ENCODE data around the gene FBXW8.
"Not testable (repeated sequence)": the region's sequence is repeated elsewhere in the genome, so short reads cannot be mapped to it uniquely, and the experiment has no call there.

Gene FBXW8

GRCh38 chr12:117053597-117054201 is 142.9 kb downstream of the FBXW8 start:
- DNase-seq (ENCODE audit: low read depth in 2 of 2): no peak

- DNase-seq (ENCODE audit: low read depth in 2 of 2): no peak
Measured at GRCh38 chr12:117054279-117054678, 143.5 kb downstream of the FBXW8 start.

DNA sequence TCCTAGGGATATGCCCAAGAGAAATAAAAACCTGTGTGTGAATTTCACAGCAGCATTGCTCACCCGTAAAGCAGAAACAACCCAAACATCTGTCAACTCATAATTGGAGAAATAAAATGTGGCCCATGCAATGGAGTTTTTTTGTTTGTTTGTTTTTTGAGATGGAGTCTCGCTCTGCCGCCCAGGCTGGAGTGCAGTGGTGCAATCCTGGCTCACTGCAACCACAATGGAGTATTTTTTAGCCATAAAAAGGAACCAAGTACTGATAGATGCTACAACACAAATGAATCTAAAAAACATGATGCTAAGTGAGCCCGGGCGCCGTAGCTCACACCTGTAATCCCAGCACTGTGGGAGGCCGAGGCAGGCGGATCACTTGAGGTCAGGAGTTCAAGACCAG is 146.9 kb downstream of the FBXW8 start:
- DNase-seq (ENCODE audit: low read depth in 2 of 2): not testable (repeated sequence)

GRCh38 chr12:117058442-117059072 is 147.8 kb downstream of the FBXW8 start:
- no peak for DNase-seq (ENCODE audit: low read depth in 2 of 2)

- DNase-seq (ENCODE audit: low read depth in 2 of 2): no peak
Measured at GRCh38 chr12:117059156-117059555, 148.4 kb downstream of the FBXW8 start.

DNA sequence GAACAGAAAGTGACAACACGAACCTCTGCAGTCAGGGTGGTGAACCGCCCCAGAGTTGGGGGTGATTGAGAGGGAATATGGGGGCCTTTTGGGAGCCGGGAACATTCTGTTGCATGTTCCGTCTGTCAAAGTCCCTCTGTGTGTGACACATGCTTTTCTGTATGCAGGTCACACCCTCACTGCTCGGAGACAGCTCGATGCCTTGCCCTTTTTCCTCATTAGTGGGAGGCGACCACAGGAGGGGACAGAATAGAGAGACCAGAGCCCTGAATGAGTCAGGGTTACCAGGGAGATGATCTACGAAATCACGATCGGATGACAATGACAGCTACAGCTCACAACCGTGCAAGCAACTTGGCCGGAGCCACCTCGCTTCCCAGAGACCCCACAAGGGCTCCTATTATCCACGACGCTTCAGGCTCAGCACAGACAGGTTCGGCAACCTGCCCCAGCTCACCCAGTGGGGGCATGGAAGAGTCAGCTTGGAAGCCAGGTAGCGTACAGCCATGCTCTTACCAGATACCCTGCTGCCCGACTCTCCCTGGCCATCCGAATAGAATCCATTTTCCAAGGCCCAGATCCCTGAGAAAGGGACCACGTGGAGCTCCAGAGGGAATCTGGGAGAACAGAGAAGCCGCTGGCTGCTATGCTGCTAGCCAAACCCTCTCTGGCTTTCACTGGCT is 149.6 kb downstream of the FBXW8 start:
- DNase-seq (ENCODE audit: low read depth in 2 of 2): no peak

- no peak for DNase-seq (ENCODE audit: low read depth in 2 of 2)
Measured at GRCh38 chr12:117060929-117061305, 150.2 kb downstream of the FBXW8 start.

DNA sequence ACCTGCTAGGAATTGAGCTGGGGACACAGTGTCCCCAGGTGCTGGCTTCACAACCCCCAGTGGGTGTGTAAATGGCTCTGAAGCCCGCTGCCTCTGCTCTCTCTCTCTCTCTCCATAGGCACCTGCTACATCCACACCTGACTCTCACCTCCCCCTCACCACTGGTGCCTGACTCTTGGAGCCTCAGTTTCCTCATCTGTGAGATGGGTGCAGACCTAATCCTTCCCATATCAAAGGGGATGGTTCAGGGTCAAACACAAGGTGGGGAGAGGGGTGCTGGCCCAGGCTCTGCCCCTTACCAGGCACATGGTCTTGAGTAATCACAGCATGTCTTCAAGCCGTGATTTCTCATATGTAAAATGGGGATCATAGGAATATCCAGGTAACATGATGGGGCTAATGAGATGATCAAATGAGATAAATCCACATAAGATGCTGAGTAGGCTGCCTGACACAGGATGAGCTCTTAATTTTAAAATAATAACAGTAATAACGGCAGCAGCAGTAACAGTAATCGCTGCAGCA is 150.9 kb downstream of the FBXW8 start:
- no peak for DNase-seq (ENCODE audit: low read depth in 2 of 2)

DNA sequence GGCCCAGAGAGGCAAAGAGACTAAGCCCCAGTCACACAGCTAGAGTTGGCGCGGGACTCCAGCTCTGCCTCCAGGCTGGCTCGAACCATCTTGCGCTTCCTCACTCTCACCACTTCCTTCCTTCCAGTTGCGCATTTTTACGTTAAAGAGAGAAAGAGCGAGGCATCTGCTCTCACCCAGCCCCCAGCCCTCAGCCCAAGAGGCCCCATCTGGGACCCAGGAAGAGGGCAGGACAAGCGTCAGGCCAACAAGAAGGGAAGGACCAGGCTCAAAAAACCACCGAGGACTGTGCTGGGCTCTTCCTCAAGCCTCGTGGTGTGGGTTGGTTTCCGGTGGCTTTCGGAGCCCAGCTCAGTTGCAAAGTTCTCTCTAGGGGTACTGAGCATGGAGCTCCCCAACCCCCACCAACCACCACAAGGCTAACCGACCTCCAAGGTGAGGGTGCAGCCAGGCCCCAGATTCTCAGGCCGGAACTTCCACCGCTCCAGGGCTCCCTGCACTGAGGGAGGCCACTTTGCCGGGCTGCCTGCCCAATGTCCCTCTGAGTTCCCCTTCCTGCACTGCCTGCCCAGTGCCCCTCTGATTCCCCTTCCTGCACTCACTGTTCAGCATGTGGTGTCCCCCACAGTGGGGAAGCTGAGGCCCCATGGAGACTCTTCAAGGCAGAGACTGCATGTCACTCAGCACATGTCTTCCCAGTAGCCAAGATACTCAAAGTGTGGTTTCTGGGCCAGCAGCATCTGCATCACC is 152.6 kb downstream of the FBXW8 start:
- DNase-seq (ENCODE audit: low read depth in 2 of 2): peak in 1 of 2 donors; percentile 23

DNA sequence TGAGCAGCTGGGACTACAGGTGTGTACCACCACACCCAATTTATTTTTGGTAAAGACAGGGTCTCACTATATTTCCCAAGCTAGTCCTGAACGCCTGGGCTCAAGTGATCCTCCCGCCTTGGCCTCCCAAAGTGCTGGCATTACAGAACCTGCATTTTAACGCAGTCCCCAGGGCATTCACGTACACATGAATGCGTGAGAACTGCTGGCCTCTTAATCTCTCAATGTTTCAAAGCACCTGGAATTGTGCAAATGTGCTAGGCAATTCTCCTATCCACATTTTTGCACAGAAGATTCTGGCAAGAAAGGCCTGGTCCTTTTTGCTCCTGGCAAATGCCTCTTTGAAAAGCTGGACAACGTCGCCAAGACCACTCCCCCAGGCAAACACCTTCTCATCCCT is 153.3 kb downstream of the FBXW8 start:
- DNase-seq (ENCODE audit: low read depth in 2 of 2): no peak

DNA sequence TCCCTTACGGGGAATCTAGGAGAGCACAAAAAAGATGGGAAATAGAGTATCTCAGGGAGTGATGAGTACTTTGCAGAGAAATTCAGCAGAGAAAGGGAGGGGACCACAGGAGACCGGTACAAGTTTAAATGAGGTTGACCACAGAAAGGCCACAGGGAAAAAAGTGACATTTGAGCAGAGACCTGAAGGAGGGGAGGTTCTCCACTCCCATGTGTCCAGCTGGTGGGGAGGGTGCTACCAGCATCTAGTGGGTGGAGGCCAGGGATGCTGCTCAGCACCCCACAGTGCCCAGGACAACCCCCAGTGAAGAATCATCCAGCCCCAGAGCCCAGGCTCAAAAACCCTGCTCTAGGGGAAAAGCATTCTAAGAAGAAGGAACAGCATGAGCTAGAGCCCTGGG is 153.8 kb downstream of the FBXW8 start:
- DNase-seq (ENCODE audit: low read depth in 2 of 2): no peak

GRCh38 chr12:117067016-117067415 is 156.3 kb downstream of the FBXW8 start:
- DNase-seq (ENCODE audit: low read depth in 2 of 2): no peak

DNA sequence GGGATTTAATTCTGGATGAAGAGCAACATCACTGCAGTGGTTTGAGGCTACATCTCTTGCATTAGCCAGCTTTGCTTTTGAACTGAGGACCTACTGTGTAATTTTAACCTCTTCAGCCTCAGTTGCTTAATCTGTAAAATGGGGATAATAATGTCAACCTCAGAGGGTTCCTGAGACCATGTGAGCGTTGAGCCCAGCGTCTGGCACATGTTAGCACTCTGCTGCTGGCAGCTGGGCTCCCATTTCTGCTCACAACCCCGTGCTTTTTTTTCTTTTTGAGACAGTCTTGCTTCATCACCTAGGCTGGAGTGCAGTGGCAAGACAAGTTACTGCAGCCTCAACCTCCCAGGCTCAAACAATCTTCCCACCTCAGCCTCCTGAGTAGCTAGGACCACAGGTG is 156.9 kb downstream of the FBXW8 start:
- DNase-seq (ENCODE audit: low read depth in 2 of 2): no peak

GRCh38 chr12:117068492-117068891 is 157.7 kb downstream of the FBXW8 start:
- no peak for DNase-seq (ENCODE audit: low read depth in 2 of 2)

- DNase-seq (ENCODE audit: low read depth in 2 of 2): no peak
Measured at GRCh38 chr12:117069101-117069797, 158.5 kb downstream of the FBXW8 start.

DNA sequence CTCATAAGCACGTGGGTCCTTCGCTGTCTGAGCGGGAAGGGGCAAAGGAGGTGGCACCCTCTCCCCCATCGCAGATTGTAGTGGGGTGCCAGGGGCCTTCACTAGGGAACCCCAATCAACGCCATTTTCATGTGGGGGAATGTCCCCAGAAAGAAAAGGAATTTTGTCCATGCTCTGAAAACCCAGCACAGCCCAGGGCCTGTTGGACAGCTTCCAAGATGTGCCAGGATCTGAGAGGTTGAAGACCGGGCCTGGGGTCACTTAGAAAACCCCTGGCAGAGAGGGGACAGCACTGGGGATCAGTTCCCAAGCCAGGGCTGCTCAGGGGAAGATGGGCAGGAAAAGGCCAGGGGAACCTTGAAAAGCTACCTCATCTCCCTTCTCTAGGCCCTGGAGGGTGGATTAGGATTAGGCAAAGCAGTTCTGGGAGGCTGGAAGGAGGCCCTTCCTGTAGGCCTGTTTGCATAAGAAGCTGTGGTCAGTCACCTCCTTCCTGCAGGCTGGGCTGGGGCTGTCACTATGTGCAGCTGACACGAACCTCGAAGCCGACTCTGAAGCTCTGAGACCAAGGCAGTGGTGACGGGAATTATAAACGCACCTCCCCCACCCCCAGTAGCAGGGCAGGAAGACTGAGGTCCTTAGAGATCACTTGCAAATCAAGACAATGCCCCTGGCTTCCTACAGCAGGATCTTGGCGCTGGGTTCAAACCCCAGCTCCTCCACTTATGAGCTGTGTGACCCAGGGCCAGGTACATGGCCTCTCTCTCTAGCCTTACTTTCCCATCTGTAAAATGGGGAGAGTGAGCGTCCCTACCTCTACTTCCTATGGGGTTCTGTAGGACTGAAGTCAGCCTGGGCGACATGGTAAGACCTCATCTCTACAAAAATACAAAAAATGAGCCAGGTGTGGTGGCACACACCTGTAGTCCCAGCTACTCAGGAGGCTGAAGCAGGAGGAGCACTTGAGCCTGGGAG is 159.5 kb downstream of the FBXW8 start:
- DNase-seq (ENCODE audit: low read depth in 2 of 2): no peak

DNA sequence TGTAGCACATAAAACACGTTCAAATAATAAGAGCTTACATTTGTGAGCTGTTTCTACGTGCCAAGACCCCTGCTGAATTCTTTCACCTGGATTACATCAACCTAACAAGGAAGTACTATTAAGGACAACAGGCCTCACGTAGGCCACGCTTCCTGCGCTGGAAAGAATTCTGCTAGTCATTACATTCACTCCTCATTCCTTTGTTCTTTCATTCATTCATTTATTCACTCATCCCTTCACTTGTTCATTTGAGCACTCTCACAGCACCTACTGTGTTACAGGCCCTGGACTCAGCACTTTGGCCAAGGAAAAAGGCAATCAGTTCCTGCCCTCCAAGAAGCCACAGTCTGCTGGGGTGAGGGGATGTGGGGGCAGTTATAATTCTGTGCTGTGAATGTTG is 160.3 kb downstream of the FBXW8 start:
- no peak for DNase-seq (ENCODE audit: low read depth in 2 of 2)

DNA sequence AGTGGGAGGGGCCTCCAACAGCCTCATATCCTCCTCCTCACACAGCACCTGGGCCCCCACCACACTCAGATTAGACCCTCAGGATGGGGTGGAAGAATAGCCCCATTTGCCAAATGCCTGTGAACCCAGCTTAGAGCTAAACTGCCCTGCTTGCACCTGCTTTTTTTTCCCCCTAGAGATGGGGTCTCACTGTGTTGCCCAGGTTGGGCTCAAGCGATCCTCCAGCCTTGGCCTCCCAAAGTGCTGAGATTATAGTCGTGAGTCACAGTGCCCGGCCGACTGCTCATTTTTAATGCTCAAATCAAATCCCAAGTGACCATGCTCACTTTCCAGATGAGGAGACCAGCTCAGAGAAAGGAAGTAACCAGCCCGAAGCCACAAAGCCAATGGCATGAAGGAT is 161.4 kb downstream of the FBXW8 start:
- DNase-seq (ENCODE audit: low read depth in 2 of 2): no peak

DNA sequence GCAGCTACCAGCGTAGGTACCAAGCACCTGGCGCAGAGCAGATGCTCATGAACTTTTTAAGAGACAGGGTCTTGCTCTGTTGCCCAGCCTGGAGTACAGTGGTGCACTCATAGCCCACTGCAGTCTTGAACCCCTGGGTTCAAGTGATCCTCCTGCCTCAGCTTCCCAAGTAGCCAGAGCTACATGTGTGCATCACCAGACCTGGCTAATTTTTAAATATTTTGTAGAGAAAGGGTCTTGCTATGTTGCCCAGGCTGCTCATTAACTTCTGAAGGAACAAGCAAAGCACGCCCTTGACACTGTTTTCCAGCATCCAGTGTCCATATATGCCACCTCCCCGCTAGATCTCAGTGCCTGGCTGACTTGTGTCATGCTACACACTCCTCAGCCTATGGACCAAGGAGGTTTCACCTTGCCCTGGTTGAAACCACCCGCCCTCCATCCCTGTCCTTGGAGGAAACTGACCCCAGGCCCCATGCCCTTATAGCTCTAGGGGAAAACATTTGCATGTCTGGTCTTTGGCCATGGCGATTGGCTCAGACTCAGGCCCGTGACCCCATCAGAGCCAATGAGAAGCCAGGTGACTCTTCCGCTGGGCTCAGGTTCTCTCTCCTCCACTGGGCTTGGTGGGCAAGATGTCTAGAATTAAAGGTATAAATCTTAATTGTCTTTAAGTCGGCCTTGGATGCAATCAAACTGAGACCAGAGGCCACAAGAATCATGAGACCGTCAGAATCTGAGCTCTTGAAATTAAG is 162.2 kb downstream of the FBXW8 start:
- DNase-seq (ENCODE audit: low read depth in 2 of 2): no peak

DNA sequence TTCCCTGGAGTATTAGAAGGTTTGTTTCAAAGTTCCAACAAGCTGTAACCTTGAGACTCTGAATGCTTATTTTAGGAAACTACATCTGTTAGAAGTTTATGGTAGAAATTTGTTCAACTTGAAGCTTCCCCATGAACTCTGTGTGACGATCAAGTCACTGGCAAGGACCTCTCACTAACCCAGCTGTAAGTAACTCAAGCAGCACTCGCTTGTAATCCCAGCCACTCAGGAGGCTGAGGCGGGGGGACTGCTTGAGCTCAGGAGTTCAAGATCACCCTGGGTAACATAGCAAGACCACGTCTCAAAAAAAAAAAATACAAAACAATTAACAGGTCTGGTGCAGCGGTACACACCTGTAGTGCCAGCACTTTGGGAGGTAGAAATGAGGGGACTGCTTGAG is 162.9 kb downstream of the FBXW8 start:
- DNase-seq (ENCODE audit: low read depth in 2 of 2): no peak
